Pons (tissue), 1 donor: ENCODE results near the gene DDX24.
"Not testable (repeated sequence)": the region's sequence is repeated elsewhere in the genome, so short reads cannot be mapped to it uniquely, and the experiment has no call there.

Experiments used
- DNase-seq: peaks from one replicate; pipeline ENCODE4 v3.0.0-alpha.2; 2016; ENCODE audit warnings: low spot score

DDX24 gene

DNA sequence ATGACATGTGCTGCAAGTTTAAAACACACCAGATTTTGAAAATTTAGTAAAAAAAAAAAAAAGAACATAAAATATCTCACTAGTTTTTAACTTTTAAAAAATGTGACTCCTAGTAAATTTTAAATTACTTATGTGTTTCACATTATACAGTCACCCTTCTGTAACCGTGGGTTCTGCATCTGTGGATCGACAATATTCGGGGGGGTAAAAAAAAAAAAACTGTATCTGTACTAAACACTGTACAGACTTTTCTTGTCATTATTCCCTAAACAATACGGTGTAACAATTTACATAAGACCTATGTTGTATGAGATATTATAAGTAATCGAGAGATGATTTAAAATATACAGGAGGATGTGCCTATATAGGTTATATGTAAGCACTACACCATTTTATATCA lies 3.2 kb downstream of the DDX24 start:
- DNase-seq: no peak

DNA sequence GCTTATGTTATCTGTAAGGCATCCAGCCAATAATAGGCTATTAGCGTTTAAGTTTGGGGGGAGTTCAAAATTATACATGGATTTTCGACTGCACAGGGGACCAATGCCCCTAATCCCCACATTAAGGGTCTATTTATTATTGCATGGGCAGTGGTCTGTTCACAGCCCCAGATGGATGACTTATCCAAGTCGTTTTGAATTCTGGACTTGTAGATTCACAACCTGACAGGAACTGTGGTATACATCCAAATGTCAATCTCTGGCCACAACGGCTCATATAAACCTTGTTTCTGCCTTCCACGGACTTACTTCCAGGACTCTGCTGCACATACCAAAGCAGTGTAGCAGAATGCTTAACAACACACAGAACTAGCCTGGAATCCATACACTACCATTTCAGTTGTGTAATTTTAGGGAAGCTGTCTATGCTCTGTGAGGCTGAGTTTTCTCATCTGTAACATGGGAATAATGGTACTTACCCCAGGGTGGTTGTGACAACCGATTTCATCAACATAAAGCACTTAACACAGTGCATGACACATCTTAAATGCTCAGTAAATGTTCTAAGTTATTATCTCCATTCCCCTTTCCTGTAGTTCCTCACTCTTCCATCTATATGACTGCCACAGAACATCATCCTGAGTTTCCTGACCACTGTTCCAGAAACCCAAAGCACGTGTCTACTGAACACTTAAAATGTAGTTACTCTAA lies 3.7 kb downstream of the DDX24 start:
- no peak for DNase-seq

DNA sequence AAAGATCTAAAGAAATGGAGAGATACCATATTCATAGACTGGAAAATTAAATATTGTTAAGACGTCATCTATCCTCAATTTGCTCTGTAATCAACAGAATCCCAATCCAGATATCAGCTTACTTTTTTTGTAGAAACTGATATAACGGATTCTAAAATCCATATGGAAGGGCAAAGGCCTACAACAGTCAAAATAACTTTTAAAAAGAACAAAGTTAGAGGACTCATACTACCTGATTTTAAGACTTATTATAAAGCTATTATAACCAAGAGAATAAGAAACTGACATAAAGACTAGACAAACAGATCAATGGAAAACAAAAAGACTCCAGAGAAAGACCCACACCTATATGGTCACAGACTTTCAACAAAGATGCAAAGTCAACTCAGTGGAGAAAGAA lies 6.0 kb downstream of the DDX24 start:
- no peak for DNase-seq

DNA sequence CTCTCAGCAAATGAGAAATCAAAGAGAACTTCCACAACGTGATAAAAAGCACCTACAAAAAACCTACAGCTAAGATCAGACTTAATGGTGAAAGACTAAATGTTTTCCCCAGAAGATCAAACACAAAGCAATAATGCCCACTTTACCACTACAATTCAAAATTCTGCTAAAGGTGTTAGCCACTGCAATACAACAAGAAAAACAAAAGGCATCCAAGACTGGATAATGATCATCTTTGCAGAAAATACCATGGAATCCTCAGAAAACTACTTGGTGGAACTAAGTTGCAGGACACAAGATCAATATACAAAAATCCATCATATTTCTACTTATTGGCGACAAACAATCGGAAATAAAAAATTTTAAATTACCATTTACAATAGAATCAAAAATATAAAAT lies 6.5 kb downstream of the DDX24 start:
- no peak for DNase-seq

DNA sequence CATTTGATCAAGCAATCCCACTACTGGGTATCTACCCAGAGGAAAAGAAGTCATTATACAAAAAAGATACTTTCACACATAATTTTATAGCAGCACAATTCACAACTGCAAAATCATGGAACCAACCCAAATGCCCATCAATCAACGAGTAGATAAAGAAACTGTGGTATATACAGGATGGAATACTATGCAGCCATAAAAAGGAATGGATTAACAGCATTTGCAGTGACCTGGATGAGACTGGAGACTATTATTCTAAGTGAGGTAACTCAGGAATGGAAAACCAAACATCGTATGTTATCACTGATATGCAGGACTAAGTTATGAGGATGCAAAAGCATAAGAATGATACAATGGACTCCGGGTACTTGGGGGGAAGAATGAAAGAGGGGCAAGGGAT lies 8.9 kb downstream of the DDX24 start:
- DNase-seq: not testable (repeated sequence)

DNA sequence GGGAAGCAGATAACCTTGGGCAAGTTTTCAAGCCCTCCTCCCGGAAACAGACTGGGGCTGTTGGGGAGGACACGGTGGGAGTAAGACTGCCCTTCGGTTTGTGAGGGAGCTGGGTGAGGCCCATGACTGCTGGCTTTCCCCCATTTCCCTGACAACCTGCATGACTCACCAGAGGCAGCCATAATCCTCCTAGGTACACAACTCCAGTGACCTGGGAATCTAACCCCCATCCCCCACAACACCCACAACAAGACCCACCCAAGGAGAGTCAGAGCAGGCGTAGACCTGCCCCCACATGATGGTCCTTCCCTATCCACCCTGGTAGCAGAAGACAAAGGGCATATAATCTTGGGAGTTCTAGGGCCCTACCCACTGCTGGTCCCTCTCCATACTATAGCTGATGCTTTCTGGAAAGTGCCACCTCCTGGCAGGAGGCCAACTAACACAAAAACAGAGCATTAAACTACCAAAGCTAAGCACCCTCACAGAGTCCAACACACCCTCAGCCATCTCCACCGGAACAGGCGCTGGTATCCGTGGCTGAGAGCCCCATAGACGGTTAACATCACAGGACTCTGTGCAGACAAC lies 14.8 kb downstream of the DDX24 start:
- no peak for DNase-seq

DNA sequence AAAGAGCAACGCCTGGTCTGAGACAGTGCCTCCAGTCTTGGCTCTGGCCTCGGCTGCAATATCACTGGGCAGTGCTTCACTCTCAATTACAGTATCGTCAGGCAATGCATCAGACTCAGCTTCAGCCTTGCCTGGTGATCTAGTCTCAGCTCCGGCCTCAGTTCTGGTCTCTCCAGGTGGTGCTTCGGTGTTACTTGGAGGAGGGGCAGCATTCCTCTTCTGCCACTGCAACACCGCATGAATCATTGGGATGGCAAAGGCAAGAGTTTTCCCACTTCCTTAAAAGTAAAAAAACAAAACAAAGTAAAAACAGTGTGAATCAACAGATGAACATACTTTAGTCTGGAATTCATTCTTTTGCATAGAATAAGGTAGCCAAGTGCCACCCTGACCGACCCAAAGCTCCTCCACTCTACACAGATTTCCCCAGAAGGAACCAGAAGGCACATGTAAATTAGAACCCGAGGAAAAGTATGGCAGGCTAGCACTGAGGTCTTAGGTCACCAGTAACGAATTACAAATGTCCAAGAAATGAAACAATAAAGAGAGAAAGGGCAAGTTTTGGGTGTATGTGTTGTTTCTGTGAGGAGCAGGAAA lies 18.6 kb downstream of the DDX24 start:
- no peak for DNase-seq

DNA sequence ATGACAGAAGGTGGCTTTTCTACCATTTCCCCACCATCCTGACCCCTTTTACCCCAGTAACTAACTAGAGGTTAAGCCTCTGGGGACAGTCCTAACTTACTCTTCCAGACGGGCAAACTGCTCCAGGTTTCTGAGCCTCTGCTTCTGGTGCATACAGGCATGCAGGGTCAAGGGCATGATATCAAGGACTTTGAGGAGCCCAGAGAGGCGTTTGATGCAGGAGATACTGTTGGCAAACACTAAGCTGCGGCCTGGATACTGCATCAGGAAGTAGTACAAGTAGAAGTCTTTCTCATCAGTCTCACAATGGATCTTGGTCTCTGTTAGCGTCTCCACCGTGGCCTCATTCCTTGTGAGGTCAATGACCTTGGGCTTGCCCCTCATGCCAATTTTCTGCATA lies 21.0 kb downstream of the DDX24 start:
- DNase-seq: no peak

DNA sequence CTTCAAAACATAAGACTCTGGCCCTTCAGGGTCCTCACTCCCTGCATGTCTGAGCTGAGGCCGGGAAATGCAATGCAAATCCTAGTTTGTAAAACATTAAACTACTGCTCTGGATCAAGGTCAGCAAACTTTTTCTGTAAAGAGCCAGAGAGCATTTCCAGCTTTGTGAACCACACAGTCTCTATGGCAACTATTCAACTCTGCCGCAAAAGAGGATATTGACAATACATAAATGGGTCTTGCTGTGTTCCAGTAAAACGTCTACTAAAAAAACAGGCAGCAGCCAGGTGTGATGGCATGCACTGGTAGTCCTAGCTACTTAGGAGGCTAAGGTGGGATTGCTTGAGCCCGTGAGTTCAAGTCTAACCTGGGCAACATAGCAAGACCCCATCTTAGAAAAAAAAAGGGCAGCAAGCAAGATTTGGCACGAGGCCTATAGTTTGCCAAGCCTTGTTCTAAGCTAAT lies 22.3 kb downstream of the DDX24 start:
- DNase-seq: no peak

DNA sequence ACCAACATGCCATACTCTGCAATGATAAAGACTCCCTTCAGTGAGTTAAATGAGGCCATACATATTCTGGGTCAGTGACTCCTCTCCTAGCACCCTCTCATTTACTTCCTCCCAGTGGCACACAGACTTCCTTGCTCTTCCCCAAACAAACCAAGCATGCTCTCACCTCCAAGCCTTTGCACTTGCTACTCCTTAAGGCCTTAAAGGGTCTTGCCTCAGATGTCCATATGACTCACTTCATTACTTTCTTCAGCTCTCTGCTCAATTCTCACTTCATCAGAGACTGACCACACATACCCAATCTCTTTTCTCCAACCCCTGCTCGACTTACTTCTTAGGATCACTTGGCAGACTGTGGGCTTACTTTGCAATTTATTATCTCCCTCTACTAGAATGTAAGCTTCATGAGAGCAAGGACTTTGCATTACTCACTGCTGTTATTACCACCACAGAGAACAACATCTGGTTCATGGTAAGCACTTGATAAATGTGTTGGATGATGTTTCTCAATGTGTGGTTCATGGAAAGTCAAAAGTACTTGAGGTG lies 22.8 kb downstream of the DDX24 start:
- DNase-seq: no peak

DNA sequence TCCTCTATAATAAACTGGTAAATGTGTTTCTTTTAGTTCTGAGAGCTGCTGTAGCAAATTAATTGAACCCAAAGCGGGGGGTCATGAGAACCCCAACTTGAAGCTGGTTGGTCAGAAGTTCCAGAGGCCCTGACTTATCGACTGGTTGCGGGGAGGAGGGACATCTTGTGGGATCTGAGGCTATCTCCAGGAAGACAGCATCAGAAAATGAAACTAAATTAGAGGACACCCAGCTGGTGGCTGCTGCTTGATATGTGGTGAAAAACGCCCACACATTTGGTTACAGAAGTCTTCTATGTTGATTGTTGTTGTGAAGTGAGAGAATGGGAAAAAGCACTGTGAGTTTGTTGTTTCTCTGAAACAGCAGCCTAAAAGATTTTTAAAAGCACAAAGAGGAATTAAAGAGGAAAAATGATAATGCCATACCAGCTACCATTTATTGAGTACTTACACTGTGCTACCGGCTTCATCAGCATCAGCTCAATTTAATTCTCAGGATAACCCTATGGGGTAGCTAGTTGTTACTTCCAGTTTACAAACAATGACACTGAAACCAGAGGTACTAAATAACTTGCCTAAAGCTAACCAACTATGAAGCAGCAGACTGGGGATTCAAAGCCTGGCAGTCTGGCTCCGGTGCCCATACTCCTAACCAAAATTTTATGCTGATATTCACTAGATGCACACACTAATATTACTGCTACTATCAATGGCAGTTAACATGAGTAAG lies 24.3 kb downstream of the DDX24 start:
- peak; percentile 40 for DNase-seq

DNA sequence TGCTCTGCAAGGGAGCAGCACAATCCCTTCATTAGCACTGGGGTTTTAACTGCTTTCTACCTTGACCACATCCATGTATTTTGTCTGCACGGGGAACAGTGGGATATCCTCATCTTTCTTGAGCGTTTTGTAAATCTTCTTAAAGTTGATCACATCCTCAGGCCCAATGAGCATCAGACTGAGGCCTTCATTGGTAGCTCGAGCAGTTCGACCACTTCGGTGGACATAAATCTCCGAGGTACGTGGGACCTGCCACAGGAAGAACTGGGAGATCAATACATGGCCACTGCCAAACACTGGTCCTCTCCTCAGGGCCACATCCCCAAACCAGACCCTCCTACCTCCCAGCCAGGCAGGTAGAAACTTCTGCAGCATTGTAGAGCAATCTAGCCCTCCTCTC lies 26.1 kb downstream of the DDX24 start:
- no peak for DNase-seq

DNA sequence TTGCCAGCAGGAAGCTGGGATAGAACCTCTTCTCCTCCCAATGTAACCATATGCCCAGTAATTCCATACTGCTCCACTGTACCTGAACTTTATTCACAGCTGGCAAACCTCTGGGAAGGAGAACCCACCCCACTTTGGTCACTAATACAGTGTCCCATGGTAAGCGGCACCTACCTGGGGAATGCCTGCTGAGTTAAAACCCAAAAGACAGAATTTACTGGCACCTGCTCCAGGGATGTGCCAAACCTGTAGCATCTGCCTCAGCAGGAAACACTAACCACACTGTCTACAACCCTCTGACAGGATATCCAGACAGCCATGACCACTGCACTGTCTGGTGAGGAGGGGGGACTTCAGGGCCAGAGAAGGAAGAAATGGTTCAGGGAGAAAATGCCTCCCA lies 26.6 kb downstream of the DDX24 start:
- no peak for DNase-seq

DNA sequence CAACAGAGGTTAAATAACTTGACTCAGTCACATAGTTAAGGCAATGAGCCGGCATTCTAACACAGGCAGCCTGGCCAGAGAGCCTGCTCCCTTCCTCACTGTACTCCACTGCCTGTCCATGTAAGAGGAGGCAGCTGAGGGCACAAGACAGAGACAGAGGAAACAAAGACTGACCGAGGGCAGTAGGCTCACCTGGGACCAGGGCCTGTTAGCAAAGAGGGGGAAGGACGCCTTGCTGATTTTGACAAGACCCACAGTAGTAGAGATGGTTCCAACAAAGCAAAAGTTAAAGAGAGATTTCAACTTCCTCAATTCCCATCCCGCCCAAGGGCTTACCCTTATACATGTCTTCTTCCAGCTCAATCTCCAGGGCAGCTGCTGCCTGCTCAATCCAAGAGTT lies 28.3 kb downstream of the DDX24 start:
- DNase-seq: no peak

DNA sequence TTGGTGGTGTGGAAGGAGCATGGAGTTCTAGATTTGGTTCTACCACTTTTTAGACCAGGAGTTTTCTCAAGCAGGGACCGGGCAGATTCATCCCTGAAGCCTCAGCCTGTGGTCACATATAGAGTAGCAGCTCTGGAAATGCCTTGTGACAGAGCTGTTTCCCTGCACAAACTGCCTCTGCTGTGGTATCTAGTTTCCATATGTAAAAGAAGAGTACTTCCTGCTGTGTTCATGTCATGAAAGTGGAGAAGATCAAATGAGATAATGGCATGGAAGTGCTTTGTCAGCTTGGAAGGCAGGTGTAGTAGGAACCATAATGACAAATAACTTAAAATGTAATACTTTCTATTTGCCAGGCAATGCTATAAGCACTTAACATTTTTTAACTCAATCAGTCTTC lies 28.8 kb downstream of the DDX24 start:
- DNase-seq: no peak

DNA sequence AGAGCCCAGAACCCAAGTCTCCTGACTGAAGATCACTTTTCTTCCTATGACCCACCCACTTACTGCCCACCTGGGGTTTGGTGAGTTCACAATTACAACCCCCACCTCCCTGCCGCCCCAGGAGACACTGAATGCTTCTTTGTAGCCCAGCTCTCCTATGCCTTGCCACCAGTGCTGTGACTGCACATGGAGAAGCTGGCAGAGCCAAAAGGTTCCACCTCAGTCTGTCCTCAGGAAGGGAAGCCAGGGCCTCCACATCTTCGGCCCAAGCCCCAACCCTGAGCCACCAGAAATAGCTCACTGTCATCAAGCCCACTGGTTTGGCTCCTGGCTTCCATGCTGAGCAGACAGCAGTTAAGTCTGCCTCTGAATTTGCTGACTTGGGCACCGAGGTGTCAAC lies 29.2 kb downstream of the DDX24 start:
- no peak for DNase-seq

DNA sequence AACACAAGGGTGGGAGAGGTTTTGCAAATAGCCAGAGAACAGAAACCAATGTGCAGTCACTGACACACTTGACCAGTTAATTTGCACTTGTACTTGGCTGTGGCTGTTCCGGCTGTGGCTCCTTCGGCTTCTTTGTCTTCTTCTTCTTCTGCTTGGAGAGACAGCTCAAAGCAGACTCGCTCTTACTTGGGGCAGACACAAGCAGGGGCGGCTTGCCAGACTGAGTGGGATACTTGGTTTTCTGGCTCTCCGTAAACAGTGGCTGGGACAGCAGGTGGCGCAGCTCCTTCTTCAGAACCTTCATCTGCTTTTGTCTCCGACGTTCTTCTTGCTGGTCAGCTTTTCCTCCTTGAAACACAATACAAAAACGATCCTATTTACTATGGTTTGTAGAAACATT lies 29.9 kb downstream of the DDX24 start:
- peak; percentile 62 for DNase-seq

DNA sequence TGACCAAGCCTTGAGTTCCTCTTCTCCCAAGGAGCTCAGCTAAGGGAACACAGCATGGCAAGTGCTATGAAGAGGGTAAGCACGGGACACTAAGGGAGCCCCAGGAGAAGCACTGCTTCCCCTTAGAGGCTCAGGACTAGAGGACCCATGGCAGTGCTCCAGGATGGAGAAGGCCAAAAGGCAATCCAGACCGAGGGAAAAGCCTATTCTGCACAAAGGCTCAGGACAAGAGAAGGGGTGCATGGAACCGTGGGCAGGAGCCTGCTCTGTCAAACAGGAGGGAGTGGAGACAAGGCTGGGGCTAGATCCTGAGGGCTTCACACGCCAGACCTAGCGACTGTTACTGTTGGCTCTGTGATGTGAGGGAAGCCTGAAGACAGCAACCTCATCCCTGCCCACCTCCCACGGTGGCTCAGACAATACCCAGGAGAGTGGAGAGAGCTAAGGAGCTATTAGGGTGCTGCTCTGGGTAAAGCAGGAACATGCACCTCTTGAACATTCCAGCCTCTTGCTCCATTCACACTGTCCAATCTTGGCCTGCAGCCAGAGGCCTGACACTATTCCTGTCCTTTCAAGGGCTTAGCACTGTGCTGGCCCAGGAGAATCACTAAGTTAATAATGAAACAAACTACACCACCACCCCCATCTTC lies 30.6 kb downstream of the DDX24 start:
- no peak for DNase-seq

DNA sequence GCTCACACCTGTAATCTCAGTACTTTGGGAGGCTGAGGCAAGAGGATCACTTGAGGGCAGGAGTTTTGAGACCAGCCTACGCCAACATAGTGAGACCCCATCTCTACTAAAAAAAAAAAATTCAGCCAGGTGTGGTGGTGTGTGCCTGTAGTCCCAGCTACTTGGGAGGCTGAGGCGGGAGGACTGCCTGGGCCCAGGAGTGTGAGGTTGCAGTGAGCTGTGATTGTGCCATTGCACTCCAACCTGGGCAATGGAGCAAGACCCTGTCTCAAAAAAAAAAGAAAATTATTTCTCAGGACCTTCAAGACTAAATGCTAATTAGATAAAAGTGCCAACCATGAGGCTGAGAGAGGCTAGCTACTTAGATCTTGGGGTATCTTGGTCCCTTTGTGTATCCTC lies 31.4 kb downstream of the DDX24 start:
- DNase-seq: no peak

DNA sequence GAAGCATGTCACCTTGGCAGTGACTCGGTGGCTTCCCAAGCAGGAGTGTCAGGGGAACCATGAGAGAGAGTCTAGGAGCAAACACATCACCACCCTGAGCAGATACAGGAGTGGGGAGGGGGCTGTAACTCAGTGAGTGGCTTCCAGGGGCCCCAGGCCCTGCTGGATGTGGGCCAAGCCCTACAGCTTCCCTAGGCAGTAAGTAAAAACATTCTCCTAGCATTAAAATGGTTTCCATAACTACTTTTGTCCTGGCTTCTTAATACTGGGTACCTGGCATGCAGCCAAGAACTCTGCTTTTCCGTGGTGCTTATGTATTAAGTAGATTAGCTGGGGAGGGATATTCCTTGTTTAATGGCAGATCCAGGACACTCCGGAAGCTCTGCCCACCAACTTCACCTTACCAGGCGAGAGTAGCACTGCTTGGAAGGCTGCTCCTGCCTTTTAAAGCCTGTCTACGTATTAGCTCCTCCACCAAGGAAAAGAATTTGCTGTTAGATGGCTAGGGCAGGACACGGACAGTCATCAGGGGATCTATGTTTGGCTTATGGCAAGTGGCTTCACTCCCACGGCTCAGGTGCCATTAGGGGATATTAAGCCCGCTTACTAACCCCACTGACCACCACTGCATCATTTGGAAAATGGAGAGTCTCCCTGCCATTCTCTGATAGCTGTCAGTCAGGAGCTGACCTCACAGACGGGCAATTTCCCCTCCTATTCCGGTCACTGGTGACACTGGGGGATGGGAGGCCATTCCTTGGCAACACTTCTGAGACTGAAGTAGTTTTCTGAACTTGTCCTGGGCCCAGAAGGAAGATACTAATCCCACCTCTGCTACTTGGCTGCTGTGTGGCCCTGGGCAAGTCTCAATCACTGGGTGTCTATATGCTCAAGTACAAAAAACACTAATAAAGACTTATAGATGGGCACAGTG lies 32.0 kb downstream of the DDX24 start:
- no peak for DNase-seq

DNA sequence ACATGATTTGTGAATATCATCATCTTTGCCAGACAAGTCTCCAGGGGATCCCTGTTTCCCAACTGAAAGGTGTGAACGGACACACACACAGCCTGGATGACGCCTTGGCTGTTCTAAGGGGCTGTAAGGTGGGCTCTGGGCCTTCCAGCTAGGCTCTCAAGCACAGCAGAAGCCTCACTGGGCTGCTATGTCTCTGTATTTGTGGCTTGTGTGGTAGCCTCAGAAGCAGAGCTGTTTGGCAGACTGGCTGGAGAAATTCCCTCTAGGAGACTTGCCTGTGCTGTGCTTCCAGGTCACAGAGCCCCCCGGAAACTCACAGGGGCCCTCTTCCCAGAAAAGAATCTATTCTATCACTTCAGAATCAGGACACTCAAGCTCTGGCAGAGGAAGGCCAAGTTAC lies 33.4 kb downstream of the DDX24 start:
- DNase-seq: no peak
